ENCODE measurements around the gene DOC2A.

DNA sequence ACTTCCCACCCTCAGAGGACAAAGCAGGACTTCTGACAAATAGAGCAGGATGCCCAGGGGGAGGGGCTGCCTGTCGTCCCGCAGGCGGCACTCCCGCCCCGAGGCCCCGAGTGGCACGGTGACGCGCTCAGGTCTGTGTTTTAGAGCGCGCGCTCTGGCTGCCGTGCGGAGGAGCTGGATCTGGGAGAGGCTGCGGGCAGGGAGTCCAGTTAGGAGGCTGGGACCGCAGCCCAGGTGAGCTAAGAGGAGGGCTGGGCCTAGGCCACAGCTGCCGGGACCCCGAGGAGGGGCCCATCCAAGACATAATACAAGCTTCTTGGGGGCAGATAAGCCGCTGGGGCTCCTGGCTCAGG is 6.4 kb downstream of the DOC2A start:
- no peak for TF ChIP-seq CTCF (IDR thresholded peaks at IDR 0.05)
- no peak for TF ChIP-seq POLR2A (IDR thresholded peaks at IDR 0.05)

Measured in adrenal gland (tissue), 5 donors.